GM13976 (cell line): ENCODE data around the gene SFMBT2.

Experiments
- DNase-seq: peaks from one replicate; pipeline ENCODE4 v3.0.0; 2012; ENCODE audit warnings: low spot score
- CTCF ChIP-seq: IDR thresholded peaks from 2 replicates; pipeline ENCODE4 v1.5.1; 2012; ENCODE audit warnings: borderline replicate concordance, mild to moderate bottlenecking; ENCODE audit not compliant: insufficient read depth; ENCODE audit errors: extremely low read depth, missing control alignments, control extremely low read depth
- in situ Hi-C: fragments of 300-500 bp; cut with MboI; formaldehyde crosslinking; loops from one replicate; pipeline ENCODE4 v1.12.0; 2022; ENCODE audit warnings: low sequenced_read_pairs, mixed read lengths, inconsistent platforms; ENCODE audit not compliant: unreplicated experiment

Gene SFMBT2

GRCh38 chr10:7322623-7323022 is 88.2 kb downstream of the SFMBT2 start:
- in situ Hi-C loops: no loop called here
- DNase-seq: no peak

GRCh38 chr10:7320072-7320471 is 90.8 kb downstream of the SFMBT2 start:
- in situ Hi-C loops: no loop called here
- no peak for TF ChIP-seq CTCF
- DNase-seq: no peak

More at GRCh38 chr10:7322623-7323022, 88.2 kb downstream of the SFMBT2 start:
- no peak for TF ChIP-seq CTCF

GRCh38 chr10:7319632-7320031 is 91.2 kb downstream of the SFMBT2 start:
- TF ChIP-seq CTCF: no peak
- DNase-seq: no peak
- in situ Hi-C loops: no loop called here

GRCh38 chr10:7318836-7319235 is 92.0 kb downstream of the SFMBT2 start:
- DNase-seq: peak; percentile 36
- in situ Hi-C loops: no loop called here
- TF ChIP-seq CTCF: no peak

- in situ Hi-C loops: no loop called here
- no peak for TF ChIP-seq CTCF
- peak; percentile 44 for DNase-seq
Measured at GRCh38 chr10:7317786-7318446, 92.9 kb downstream of the SFMBT2 start.

GRCh38 chr10:7316839-7317238 is 94.0 kb downstream of the SFMBT2 start:
- no peak for DNase-seq
- in situ Hi-C loops: no loop called here
- no peak for TF ChIP-seq CTCF
